Mucosa of stomach (tissue), 1 donor: ENCODE measurements around the gene SLC39A3.

Experiments used
- H3K27me3 ChIP-seq: one replicate; pipeline ENCODE4 v1.7.0; 2013; ENCODE audit warnings: mild to moderate bottlenecking, low read length; ENCODE audit not compliant: control insufficient read depth, insufficient read depth
- H3K36me3 ChIP-seq: one replicate; pipeline ENCODE4 v1.7.0; 2013; ENCODE audit warnings: low read length; ENCODE audit not compliant: control insufficient read depth, insufficient read depth
- H3K4me1 ChIP-seq: one replicate; pipeline ENCODE4 v1.7.0; 2013; ENCODE audit warnings: mild to moderate bottlenecking, low read length; ENCODE audit not compliant: control insufficient read depth, insufficient read depth
- H3K4me3 ChIP-seq: one replicate; pipeline ENCODE4 v1.7.0; 2013; ENCODE audit warnings: low read length
- H3K9ac ChIP-seq: one replicate; pipeline ENCODE4 v1.7.0; 2013; ENCODE audit warnings: mild to moderate bottlenecking, low read length, moderate library complexity
- H3K9me3 ChIP-seq: one replicate; pipeline ENCODE4 v1.7.0; 2013; ENCODE audit warnings: mild to moderate bottlenecking, low read length, moderate library complexity; ENCODE audit not compliant: control insufficient read depth
- donor health status: Pancreatic carcinoma.

The SLC39A3 gene

DNA sequence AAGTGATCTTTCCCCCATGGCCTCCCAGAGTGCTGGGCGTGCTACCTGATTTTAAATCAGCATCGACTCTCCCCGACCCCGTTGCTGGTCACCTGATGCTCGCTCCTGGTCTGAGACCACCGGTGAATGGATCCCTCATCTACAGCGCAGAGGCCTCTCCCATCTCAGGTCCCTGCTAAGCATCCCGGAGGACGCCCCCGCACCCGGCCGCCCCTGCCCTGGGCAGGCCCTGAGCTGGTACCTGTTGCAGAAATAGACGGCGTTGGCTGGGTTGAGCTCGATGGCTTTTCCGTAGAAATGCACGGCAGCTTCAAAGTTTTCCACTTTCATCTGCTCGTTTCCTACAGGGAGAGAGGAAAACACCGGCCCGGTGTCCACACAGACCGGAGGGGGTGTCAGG is 25.1 kb upstream of the SLC39A3 start:
- Histone ChIP-seq H3K36me3 (no peaks in the 10 kb centered on the region), H3K9ac (no peak overlapping the region), H3K4me1 (peaks cover 5% of the 10 kb centered on the region), H3K27me3 (no peaks in the 10 kb centered on the region), H3K9me3 (no peaks in the 10 kb centered on the region), H3K4me3 (no peak overlapping the region)

DNA sequence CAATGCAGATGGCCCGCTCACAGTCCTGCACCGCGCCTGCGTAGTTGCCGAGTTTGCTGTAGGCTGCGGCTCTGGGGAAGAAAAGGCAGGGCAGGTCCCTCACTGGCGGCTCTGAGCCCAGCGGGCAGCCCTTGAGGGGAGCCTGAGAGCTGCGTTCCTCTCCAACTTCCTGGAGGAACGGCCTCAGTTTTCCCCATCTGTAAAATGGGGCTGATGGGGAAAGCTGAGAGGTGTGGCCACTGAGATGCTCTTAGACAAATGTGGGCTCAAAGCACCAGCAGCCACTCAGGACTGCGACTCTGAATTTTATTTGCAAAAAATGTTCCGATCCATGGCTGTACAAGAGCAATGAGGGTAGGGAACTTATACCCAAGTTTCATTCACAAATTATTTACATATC is 23.9 kb upstream of the SLC39A3 start:
- Histone ChIP-seq H3K4me3 (no peak overlapping the region), H3K9me3 (no peaks in the 10 kb centered on the region), H3K4me1 (no peaks in the 10 kb centered on the region), H3K36me3 (no peaks in the 10 kb centered on the region), H3K27me3 (no peaks in the 10 kb centered on the region), H3K9ac (no peak overlapping the region)

DNA sequence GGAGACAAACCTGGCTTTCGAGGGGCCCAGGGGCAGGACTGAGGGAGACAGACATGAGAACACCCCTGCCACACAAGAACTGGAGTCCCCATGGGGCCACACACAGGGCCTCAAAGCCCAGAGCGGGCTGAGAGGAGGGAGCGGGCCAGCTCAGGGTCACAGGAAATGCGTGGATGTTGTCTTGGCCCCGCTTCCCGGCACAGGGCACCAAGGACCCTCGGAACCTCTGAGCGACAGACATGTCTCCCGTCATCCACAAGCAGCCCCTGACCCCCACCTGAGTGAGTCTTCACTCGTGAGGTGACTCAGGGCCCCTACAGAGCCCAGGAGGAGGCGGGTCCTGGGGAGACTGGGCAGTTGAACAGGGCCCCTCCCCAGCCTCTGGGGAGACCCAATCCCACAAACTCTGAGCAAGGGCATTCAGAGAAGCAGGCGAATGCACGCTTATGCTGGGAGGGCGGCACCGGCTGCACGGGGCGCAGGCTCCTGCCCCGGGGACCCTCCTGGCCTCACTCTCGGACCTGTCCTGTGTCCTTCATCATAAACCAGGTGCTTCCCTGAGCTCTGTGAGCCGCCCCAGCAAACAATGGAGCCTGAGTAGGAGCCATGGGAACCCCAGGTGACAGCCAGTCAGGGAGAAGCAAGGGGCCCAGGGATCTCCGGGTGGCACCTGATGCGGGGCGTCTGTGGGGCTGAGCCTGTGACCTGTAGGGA is 23.1 kb upstream of the SLC39A3 start:
- no peak overlapping the region for H3K9ac ChIP-seq
- H3K9me3 ChIP-seq, result no peaks in the 10 kb centered on the region
- H3K4me1 ChIP-seq, result no peaks in the 10 kb centered on the region
- H3K4me3 ChIP-seq, result no peak overlapping the region
- no peaks in the 10 kb centered on the region for H3K27me3 ChIP-seq
- no peaks in the 10 kb centered on the region for H3K36me3 ChIP-seq

DNA sequence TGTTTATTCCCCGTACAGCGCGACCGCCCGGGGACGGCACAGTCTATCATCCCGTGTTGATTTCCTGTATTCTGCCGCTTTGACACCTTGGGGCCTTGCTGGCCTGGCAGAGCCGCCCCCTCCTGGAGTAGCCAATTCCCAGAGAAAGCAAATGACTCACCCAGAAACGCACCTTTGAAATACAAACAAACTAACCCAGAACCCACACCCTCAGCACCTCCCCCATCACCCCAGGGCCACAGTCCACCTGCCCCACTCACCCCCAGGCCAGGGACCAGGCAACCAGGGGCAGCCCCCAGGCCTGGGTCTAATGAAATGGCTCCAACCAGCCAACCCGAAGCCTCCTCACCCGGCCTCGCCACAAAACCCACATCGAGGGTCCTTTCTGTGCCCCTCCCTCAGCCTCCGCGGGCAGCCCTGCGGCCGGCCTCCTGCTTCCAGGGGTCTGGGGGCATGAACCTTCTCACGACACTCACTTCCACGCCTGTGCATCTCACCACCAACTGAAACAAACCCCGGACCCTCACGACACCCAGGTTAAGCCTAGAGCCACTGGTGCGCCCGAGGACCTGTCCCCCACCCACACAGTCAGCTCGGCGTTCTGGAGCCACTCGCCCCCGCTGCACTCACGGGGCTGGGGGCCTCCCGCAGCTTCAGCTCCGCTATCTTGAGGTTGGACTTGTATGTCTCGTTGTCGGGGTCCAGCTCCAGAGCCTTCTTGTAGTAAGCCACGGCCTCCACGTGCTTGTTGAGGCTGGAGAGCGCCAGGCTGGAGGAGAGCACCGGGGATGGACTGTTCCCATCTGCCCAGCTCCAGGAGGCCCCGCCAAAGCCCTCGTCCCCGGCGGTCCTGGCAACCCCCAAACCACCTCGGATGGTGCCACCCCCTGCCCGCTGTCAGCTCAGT is 22.3 kb upstream of the SLC39A3 start:
- Histone ChIP-seq H3K36me3 (no peaks in the 10 kb centered on the region), H3K27me3 (no peaks in the 10 kb centered on the region), H3K4me3 (no peak overlapping the region), H3K9ac (no peak overlapping the region), H3K4me1 (no peaks in the 10 kb centered on the region), H3K9me3 (no peaks in the 10 kb centered on the region)

DNA sequence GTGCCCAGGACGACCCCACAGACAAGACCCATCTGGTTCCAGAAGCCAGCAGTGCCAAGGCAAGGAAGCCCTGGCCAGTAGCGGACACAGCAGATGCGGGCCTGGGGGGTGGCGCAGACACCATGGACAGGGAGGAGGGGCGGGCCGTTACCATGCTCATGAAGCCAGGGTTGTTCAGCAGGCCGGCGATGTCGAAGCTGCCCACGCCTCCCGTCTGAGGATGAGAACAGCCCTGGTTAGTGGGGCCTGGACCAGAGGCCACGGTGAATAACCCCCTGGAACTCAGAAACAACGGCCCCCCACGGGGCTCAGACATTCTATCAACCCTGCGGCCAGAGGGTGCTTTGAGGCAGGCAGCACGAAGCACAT is 21.5 kb upstream of the SLC39A3 start:
- Histone ChIP-seq H3K36me3 (no peaks in the 10 kb centered on the region), H3K4me1 (no peaks in the 10 kb centered on the region), H3K9ac (no peak overlapping the region), H3K27me3 (no peaks in the 10 kb centered on the region), H3K4me3 (no peak overlapping the region), H3K9me3 (no peaks in the 10 kb centered on the region)

DNA sequence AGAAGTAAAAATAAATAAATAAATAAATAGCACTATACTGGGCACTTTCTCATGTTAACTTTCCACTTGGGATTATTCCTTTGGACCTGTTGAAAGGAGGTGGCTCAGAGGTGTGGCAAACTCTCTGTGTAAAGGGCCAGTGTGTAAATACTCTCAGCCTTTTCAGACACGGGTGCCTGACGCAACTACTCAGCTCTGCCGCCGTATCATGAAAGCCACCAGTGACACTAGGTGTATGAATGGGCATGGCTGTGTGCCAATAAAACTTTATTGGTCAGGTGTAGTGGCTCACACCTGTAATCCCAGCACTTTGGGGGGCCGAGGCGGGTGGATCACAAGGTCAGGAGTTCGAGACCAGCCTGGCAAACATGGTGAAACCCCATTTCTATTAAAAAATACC is 20.1 kb upstream of the SLC39A3 start:
- H3K9me3 ChIP-seq, result no peaks in the 10 kb centered on the region
- H3K27me3 ChIP-seq, result no peaks in the 10 kb centered on the region
- no peak overlapping the region for H3K4me3 ChIP-seq
- H3K9ac ChIP-seq, result no peak overlapping the region
- no peaks in the 10 kb centered on the region for H3K36me3 ChIP-seq
- no peaks in the 10 kb centered on the region for H3K4me1 ChIP-seq

GRCh38 chr19:2759362-2759761 is 19.5 kb upstream of the SLC39A3 start:
- no peaks in the 10 kb centered on the region for H3K27me3 ChIP-seq
- H3K9ac ChIP-seq, result no peak overlapping the region
- H3K36me3 ChIP-seq, result no peaks in the 10 kb centered on the region
- no peaks in the 10 kb centered on the region for H3K4me1 ChIP-seq
- H3K4me3 ChIP-seq, result no peak overlapping the region
- H3K9me3 ChIP-seq, result no peaks in the 10 kb centered on the region

DNA sequence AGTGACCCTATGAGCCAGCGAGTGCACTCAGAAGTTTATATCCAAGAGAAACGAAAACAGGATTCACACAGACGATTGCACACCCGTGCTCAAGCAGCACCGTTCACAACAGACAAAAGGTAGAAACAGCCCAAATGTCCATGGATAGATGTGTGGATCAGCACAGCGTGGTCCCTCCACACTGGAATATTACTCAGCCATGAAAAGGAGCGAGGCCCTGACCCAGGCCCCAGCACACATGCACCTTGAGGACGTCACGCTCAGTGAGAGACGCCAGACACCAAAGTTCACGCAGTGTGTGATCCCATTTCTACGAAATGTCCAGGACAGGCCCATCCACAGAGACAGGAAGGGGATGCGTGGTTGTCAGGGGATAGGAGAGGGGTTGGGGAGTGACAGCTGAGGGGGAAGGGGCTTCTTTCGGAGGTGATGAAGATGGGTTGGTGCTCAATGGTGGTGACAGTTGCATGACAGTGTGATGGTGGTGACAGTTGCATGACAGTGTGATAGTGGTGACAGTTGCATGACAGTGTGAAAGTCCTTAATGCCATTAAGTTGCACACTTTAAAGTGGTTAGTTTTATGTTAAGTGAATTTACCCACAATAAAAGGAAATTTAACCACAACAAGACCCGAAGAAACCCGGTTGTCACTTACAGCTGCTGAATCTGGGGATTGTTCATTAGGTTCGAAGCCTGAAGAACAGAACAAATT is 18.9 kb upstream of the SLC39A3 start:
- Histone ChIP-seq H3K9ac (no peak overlapping the region), H3K9me3 (no peaks in the 10 kb centered on the region), H3K4me1 (no peaks in the 10 kb centered on the region), H3K4me3 (no peak overlapping the region), H3K36me3 (no peaks in the 10 kb centered on the region), H3K27me3 (no peaks in the 10 kb centered on the region)

DNA sequence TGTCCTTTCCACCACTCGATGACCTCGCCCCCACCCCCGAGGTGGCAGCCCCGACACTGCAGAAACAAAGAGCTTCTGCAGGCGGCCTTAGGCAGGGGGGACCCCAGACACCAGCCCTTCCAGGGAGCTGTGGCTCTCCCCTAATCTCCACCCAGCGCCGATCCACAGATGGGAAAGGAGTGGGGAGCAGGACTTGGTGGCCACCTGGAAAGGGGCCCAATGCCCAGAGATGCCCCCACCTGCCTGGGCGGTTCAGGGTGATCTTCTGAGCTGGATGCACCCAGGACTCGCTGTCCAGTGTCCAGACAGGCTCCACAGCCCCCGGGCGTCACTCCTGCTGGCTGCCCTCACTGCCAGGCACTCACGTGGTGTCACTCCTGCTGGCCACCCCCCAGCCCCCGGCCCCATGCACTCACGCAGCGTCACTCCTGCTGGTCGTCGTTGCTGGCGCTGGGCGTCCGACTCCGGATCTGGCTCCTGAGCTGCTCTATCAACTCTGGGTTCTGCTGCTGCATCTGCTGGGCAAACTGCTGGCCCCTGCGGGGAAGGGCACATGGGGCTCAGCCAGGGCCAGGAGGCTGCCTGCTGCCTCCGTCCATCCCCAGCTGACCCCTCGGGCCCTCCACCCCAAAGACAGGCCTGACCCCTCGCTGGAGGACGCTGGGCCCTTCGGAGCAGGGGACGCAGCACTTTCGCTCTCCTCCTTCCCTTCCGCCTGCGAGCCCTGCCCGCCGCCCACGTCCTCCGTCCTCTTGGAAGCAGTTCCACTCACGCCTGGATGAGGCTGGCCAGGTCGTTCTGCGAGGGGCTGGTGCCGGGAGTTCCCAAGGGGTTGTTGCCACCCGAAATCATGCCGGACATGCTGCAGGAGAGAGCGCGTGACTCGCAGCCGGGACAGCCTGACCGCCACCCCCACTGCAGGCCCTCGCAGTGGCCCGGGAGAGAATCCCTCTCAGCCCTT is 17.4 kb upstream of the SLC39A3 start:
- H3K27me3 ChIP-seq, result no peaks in the 10 kb centered on the region
- no peak overlapping the region for H3K4me3 ChIP-seq
- H3K4me1 ChIP-seq, result no peaks in the 10 kb centered on the region
- H3K9ac ChIP-seq, result no peak overlapping the region
- no peaks in the 10 kb centered on the region for H3K9me3 ChIP-seq
- no peaks in the 10 kb centered on the region for H3K36me3 ChIP-seq

DNA sequence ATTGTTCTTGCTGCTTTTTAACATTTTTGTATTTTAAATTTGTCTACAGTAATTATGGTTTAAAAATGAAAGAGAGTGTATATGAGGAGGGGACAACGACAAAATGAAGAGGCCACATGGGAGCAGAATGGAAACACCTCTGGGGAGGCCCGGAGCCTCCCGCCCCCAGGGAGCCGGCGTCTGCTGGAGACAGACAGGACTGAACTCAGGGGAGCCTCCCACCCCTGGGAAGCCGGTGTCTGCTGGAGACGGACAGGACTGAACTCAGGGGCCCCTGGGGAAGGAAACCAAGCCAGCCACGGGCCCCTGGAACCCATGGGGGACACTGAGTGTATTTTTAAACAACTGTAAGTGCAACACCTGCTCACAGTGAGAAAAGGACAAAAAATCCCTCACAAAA is 16.7 kb upstream of the SLC39A3 start:
- no peak overlapping the region for H3K9ac ChIP-seq
- no peaks in the 10 kb centered on the region for H3K9me3 ChIP-seq
- no peak overlapping the region for H3K4me3 ChIP-seq
- H3K36me3 ChIP-seq, result no peaks in the 10 kb centered on the region
- no peaks in the 10 kb centered on the region for H3K27me3 ChIP-seq
- H3K4me1 ChIP-seq, result no peaks in the 10 kb centered on the region

- H3K9me3 ChIP-seq, result no peaks in the 10 kb centered on the region
- no peaks in the 10 kb centered on the region for H3K27me3 ChIP-seq
- H3K4me1 ChIP-seq, result no peaks in the 10 kb centered on the region
- no peak overlapping the region for H3K9ac ChIP-seq
- no peaks in the 10 kb centered on the region for H3K36me3 ChIP-seq
- H3K4me3 ChIP-seq, result no peak overlapping the region
Observed at GRCh38 chr19:2755811-2756210, 16.0 kb upstream of the SLC39A3 start.
